Aorta (tissue), 5 donors: ENCODE measurements around the gene ACCS. TPM values are rescaled to one million over a fixed set of nuclear protein-coding genes. Genes with fewer than 3 reads are reported as not detected.

Experiments
- ATAC-seq: fragments of 200-7000 bp; cut with Tn5 transposase; one replicate; pipeline ENCODE4 v1.9.1; 2022; ENCODE audit warnings: moderate library complexity; ENCODE audit not compliant: low FRiP score
- DNase-seq, 2 donors: peaks; one replicate each; pipeline ENCODE4 v3.0.0-alpha.2; 2020
- H3K27ac ChIP-seq, 2 donors: one replicate each; pipeline ENCODE4 v1.5.1; 2013; ENCODE audit warnings: low read length in 2 of 2, mild to moderate bottlenecking in 2 of 2, moderate library complexity in 2 of 2, control low read depth in 1 of 2, inconsistent platforms in 1 of 2, low read depth in 1 of 2
- H3K27me3 ChIP-seq, 2 donors: one replicate each; pipeline ENCODE4 v1.6.1; 2013; ENCODE audit warnings: control low read depth in 1 of 2, low read length in 1 of 2, mild to moderate bottlenecking in 1 of 2, moderate library complexity in 1 of 2; ENCODE audit not compliant: insufficient read depth in 2 of 2, control insufficient read depth in 1 of 2
- H3K36me3 ChIP-seq, 2 donors: one replicate each; pipeline ENCODE4 v1.6.1; 2013; ENCODE audit warnings: control low read depth in 1 of 2, low read length in 1 of 2, mild to moderate bottlenecking in 1 of 2; ENCODE audit not compliant: insufficient read depth in 2 of 2, control insufficient read depth in 1 of 2
- H3K4me1 ChIP-seq, 2 donors: one replicate each; pipeline ENCODE4 v1.6.1; 2013; ENCODE audit warnings: low read length in 2 of 2, control low read depth in 1 of 2, mild to moderate bottlenecking in 1 of 2, moderate library complexity in 1 of 2; ENCODE audit not compliant: insufficient read depth in 2 of 2, control insufficient read depth in 1 of 2
- H3K4me3 ChIP-seq, 2 donors: one replicate each; pipeline ENCODE4 v1.5.1; 2013; ENCODE audit warnings: low read length in 2 of 2, control low read depth in 1 of 2, mild to moderate bottlenecking in 1 of 2
- H3K9me3 ChIP-seq: one replicate; pipeline ENCODE4 v1.6.1; 2013; ENCODE audit warnings: mild to moderate bottlenecking, low read length; ENCODE audit not compliant: control insufficient read depth
- WGBS, 2 donors: extraction: QIAGEN DNeasy Blood & Tissue Kit; methylation state at CpG; one replicate each; pipeline ENCODE4 v1.1.7; 2013; 5-methylcytosine and 5-hydroxymethylcytosine counted together
- intact Hi-C, 2 donors: fragments of 100-400 bp; cut with DNase I; formaldehyde crosslinking; loops; one replicate each; pipeline versions ENCODE4 v1.14.2 to v1.15.0; 2022
- polyA plus RNA-seq, 2 donors: library from polyadenylated mRNA; stranded (reverse); fragments of 200-250 nt; gene quantifications; one replicate each; pipeline ENCODE4 v1.2.3, GENCODE V29; 2013
- total RNA-seq, 2 donors: library from RNA; stranded (reverse); fragmentation: NEBNext Ultra II Directional; extraction: Animal tissue kit (Norgen Biotek cat#: 25700); gene quantifications; one replicate each; pipeline ENCODE4 v1.2.1, GENCODE V29; 2021
- donor health status: healthy with polysubstance abuse.
- donor health status: Bipolar disorder and iron deficiency.
- donor health status: DM: no; HTN: no; CAD: no.
- donor health status: DM: no; HTN: no; CAD: no.
- donor health status: DM: yes; HTN: yes; CAD: no.

ACCS gene
- total and polyA plus RNA-seq, 4 donors = 8.8 to 92.5 (median 60.3) TPM

- no peak overlapping the region for H3K27ac ChIP-seq
- no peak for ATAC-seq
- no peaks in the 10 kb centered on the region for H3K27me3 ChIP-seq
- intact Hi-C loops = loop anchor here in 1 of 2 donors (2.0 kb wide), 1 partner anchor 82 kb away; no protein-coding TSS in a partner anchor
- WGBS, 2 donors = 81 to 85% methylated on average over 1 of the region's 1 CpG
- H3K36me3 ChIP-seq = no peaks in the 10 kb centered on the region
- peaks cover 0 to 11% of the 10 kb centered on the region in 2 donors for H3K4me1 ChIP-seq
- H3K4me3 ChIP-seq = no peak overlapping the region
- no peaks in the 10 kb centered on the region for H3K9me3 ChIP-seq
- DNase-seq = no peak
These were observed 37.7 kb upstream of the ACCS start for GRCh38 chr11:44028401-44028800.

- peak overlapping the region in 1 of 2 donors; percentile 98 for H3K27ac ChIP-seq
- no peaks in the 10 kb centered on the region for H3K36me3 ChIP-seq
- H3K4me3 ChIP-seq = no peak overlapping the region
- no peak for DNase-seq
- 93 to 95% methylated on average over 3 of the region's 3 CpGs for WGBS, 2 donors
- no peaks in the 10 kb centered on the region for H3K9me3 ChIP-seq
- peaks cover 0 to 11% of the 10 kb centered on the region in 2 donors for H3K4me1 ChIP-seq
- intact Hi-C loops = loop anchor here in 1 of 2 donors (2.0 kb wide), 1 partner anchor 82 kb away; no protein-coding TSS in a partner anchor
- no peaks in the 10 kb centered on the region for H3K27me3 ChIP-seq
- no peak for ATAC-seq
These were observed 37.1 kb upstream of the ACCS start for GRCh38 chr11:44028816-44029506.

- H3K27me3 ChIP-seq = no peaks in the 10 kb centered on the region
- no peak overlapping the region for H3K4me3 ChIP-seq
- H3K36me3 ChIP-seq = no peaks in the 10 kb centered on the region
- peaks cover 0 to 11% of the 10 kb centered on the region in 2 donors for H3K4me1 ChIP-seq
- intact Hi-C loops = loop anchor here in 1 of 2 donors (2.0 kb wide), 1 partner anchor 83 kb away; no protein-coding TSS in a partner anchor
- WGBS, 2 donors = 96 to 100% methylated on average over 1 of the region's 1 CpG
- H3K27ac ChIP-seq = peak overlapping the region; percentile 9 to 98
- ATAC-seq (no peak), DNase-seq (peak in 1 of 2 donors; percentile 38)
- H3K9me3 ChIP-seq = no peaks in the 10 kb centered on the region
These were observed 36.6 kb upstream of the ACCS start for GRCh38 chr11:44029507-44029845.

- Histone ChIP-seq H3K27me3 (no peaks in the 10 kb centered on the region), H3K36me3 (no peaks in the 10 kb centered on the region), H3K4me3 (no peak overlapping the region), H3K27ac (peak overlapping the region; percentile 98 to 100), H3K4me1 (peaks cover 0 to 11% of the 10 kb centered on the region in 2 donors), H3K9me3 (no peaks in the 10 kb centered on the region)
- DNase-seq (peak; percentile 83 to 88), ATAC-seq (peak; percentile 85)
- intact Hi-C loops = loop anchor here (2.0 to 10.0 kb wide), 3 partner anchors 13 to 83 kb away; no protein-coding TSS in a partner anchor
- WGBS, 2 donors = 2 to 3% methylated on average over 5 of the region's 5 CpGs
These were observed 35.8 kb upstream of the ACCS start for GRCh38 chr11:44029977-44030911.

- no peak overlapping the region for H3K4me3 ChIP-seq
These were observed 35.1 kb upstream of the ACCS start for GRCh38 chr11:44030996-44031395.

GRCh38 chr11:44031549-44031948, 34.5 kb upstream of the ACCS start:
- peak overlapping the region; percentile 98 to 100 for H3K27ac ChIP-seq
- no peak for ATAC-seq
- DNase-seq = no peak

More at GRCh38 chr11:44030996-44031395, 35.1 kb upstream of the ACCS start:
- intact Hi-C loops = loop anchor here (2.0 to 10.0 kb wide), 2 partner anchors 14 to 46 kb away; no protein-coding TSS in a partner anchor
- H3K4me1 ChIP-seq = peaks cover 0 to 11% of the 10 kb centered on the region in 2 donors
- ATAC-seq = no peak
- peak overlapping the region; percentile 98 to 100 for H3K27ac ChIP-seq
- H3K36me3 ChIP-seq = no peaks in the 10 kb centered on the region
- no peaks in the 10 kb centered on the region for H3K27me3 ChIP-seq
- 65% methylated on average over 5 of the region's 5 CpGs for WGBS, 2 donors
- no peaks in the 10 kb centered on the region for H3K9me3 ChIP-seq
- DNase-seq = no peak

GRCh38 chr11:44032299-44033085, 33.6 kb upstream of the ACCS start:
- Histone ChIP-seq H3K36me3 (no peaks in the 10 kb centered on the region), H3K27me3 (no peaks in the 10 kb centered on the region), H3K4me3 (no peak overlapping the region), H3K4me1 (peaks cover 5 to 11% of the 10 kb centered on the region in 2 donors), H3K9me3 (no peaks in the 10 kb centered on the region), H3K27ac (peak overlapping the region; percentile 73 to 100)
- peak; percentile 88 to 91 for DNase-seq
- intact Hi-C loops = loop anchor here (1.0 to 10.0 kb wide), 3 partner anchors 44 to 88 kb away; no protein-coding TSS in a partner anchor
- peak; percentile 55 for ATAC-seq
- WGBS, 2 donors = 21 to 23% methylated on average over 15 of the region's 15 CpGs

More at GRCh38 chr11:44031549-44031948, 34.5 kb upstream of the ACCS start:
- no peaks in the 10 kb centered on the region for H3K27me3 ChIP-seq
- WGBS, 2 donors = 76 to 77% methylated on average over 5 of the region's 5 CpGs
- no peaks in the 10 kb centered on the region for H3K36me3 ChIP-seq
- H3K4me3 ChIP-seq = no peak overlapping the region
- peaks cover 0 to 11% of the 10 kb centered on the region in 2 donors for H3K4me1 ChIP-seq
- intact Hi-C loops = loop anchor here (2.0 to 10.0 kb wide), 2 partner anchors 15 to 47 kb away; no protein-coding TSS in a partner anchor
- H3K9me3 ChIP-seq = no peaks in the 10 kb centered on the region

- intact Hi-C loops = loop anchor here (2.0 to 10.0 kb wide), 2 partner anchors 49 to 89 kb away; no protein-coding TSS in a partner anchor
- 28 to 31% methylated on average over 3 of the region's 3 CpGs for WGBS, 2 donors
- no peaks in the 10 kb centered on the region for H3K9me3 ChIP-seq
- no peak overlapping the region for H3K4me3 ChIP-seq
- no peak for DNase-seq
- H3K4me1 ChIP-seq = peaks cover 5 to 11% of the 10 kb centered on the region in 2 donors
- no peaks in the 10 kb centered on the region for H3K36me3 ChIP-seq
- H3K27ac ChIP-seq = peak overlapping the region; percentile 73 to 100
- H3K27me3 ChIP-seq = no peaks in the 10 kb centered on the region
- ATAC-seq = no peak
These were observed 32.6 kb upstream of the ACCS start for GRCh38 chr11:44033411-44033850.
